GM19455 (cell line): Measurements from ENCODE around the gene SELPLG.

Experiments
- ATAC-seq: cut with Tn5 transposase; IDR thresholded peaks from one replicate; pipeline ENCODE4 v1.9.1; 2021; ENCODE audit not compliant: unreplicated experiment

SELPLG gene

DNA sequence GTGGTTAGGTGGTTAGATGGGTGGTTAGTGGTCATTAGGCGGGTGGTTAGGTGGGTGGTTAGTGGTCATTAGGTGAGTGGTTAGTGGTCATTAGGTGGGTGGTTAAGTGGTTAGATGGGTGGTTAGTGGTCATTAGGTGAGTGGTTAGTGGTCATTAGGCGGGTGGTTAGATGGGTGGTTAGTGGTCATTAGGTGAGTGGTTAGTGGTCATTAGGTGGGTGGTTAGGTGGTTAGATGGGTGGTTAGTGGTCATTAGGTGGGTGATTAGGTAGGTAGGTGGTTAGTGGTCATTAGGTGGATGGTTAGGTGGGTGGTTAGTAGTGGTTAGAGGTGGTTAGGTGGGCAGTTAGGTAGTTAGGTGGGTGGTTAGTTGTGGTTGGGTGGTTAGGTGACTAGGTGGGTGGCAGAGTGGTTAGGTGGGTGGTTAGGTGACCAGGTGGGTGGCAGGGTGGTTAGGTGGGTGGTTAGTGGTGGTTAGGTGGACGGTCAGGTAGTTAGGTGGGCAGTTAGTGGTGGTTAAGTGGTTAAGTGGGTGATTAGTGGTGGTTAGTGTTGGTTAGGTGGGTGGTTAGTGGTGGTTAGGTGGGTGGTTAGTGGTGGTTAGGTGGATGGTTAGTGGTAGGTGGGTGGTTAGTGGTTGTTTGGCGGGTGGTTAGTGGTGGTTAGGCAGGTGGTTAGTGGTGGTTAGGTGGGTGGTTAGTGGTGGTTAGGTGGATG is 27.8 kb downstream of the SELPLG start:
- ATAC-seq = no peak

GRCh38 chr12:108605000-108605689 is 28.5 kb downstream of the SELPLG start:
- no peak for ATAC-seq

DNA sequence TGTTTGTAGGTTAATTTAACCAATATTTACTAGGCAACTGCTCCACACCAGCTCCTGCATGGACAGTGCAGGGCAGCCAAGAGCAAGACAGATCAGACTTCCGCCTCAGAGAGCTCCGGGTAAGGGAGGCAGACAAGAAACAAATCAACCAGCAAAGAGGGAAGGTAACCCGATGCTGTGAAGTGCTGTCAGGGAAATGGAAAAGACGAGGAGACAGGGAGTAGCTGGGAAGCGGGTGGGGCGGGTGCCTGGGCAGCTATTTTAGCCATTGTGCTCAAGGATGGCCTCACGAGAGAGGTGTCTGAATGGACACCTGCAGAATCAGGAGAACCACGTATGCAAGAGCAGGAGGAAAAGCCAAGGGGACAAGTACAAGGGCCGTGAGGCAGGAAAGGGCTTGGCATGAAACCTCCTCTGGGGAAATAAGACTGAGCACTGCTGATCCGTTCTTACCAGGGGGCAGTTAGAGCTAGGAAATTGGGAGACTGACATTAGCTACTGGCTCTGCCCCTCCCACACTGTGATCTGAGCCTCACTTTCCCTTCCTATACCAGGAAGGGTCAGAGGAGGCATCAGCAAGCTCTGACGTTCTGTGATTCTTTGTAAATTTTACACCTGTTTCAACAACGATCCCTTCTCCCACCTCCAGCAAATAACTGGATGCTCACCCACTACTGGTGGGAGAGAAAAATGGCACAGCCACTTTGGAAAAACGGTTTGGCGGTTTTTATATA is 29.3 kb downstream of the SELPLG start:
- no peak for ATAC-seq

DNA sequence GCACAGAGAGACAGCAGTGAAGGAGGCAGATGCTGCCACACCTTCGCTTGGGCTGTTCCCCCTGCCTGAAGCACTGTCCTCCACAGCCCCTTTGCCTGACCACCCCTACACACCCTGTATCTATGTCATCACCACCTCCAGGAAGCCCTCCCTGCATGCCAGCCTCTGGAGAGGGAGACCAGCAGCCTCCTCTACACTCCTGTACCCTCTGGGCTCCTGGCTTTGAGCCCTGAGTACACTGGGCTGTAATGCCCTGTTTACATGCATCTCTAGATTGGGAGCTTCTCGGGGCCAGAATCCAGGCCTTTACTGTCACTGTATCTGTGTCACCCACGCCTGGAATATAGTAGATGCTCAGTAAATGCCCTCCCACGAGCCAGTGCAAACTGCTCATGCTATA is 30.0 kb downstream of the SELPLG start:
- ATAC-seq = no peak

DNA sequence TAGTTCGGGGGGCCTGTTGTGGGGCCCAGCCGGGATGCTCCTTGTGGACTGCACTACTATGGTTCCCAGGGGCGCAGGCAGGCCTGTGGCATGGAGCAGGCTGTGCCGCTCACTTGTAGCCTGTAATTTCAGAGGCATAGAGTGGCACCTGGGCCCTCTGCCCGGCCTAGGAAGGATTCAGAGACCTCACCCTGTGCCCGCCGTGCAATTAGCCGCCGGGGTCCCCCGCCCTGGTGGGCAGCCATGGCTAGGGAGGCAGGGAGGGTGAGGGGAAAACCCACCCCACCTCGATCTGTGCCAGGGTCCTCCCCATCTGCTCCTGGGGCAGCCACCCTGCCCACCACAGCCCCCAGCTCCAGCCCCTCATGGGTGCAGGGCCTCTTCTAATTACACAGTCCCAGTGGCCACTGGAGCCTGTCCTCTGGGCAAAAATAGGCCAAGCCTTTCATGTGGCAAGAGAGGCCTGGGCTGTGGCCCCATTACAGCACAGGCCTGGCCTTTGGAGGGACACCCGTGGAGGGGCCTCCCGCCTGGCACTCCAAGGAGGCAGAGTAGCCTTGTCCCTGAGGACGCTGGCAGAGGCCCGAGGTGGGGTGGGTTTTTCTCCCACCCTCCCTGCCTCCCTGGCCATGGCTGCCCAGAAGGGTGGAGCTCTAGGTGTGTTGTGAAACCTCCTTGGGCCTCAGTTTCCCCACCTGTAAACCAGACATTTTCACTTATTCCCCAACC is 30.6 kb downstream of the SELPLG start:
- no peak for ATAC-seq

GRCh38 chr12:108602209-108602705 is 31.4 kb downstream of the SELPLG start:
- ATAC-seq = no peak

DNA sequence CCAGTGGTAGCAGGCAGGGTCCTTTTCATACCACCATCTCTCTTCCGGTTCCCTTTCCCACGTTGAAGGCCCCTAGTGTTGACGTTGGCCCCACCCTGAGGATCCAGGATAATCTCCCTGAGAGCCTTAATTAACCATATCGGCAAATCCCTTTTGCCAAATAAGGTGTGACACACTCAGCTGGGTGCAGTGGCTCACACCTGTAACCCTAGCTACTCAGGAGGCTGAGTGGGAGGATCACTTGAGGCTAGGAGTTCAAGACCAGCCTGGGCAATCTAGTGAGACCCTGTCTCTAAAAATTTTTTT is 33.0 kb downstream of the SELPLG start:
- no peak for ATAC-seq

DNA sequence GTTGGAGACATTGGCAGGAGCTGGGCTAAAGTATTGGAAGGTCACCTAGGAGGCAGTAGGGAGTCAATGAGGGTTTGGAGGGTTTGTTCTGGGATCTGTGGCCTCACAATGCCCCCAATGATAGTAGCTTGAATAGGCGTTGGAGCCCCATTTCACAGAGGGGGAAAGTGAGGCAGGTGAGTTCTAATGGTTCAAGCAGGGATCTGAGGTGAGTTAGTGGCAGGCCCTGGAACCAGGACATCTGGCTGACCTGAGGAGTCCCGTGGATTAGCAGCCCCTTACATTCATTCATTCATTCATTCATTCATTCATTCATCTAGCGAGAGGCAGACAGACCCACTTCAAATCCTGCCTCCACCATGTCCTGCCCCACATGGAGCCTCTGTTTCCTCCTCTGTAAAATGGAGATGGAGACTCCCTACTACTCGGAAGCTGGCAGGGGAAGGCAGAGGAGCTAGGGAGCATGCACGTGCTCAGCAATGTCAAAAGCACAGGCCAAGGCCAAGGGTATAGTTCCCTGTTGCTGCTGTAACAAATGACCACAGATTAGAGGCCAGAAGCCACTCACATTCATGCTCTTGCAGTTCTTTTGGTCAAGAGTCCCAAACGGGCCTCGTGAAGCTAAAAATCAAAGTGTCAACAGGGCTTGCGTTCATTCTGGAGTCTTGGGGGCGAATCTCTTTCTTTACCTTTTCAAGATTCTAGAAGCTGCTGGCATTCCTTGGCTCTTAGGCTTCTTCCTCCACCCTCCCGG is 33.6 kb downstream of the SELPLG start:
- ATAC-seq = no peak

- ATAC-seq = no peak
Measured at GRCh38 chr12:108599541-108599940, 34.2 kb downstream of the SELPLG start.

- ATAC-seq = no peak
Measured at GRCh38 chr12:108598553-108599250, 35.0 kb downstream of the SELPLG start.

- no peak for ATAC-seq
Measured at GRCh38 chr12:108597559-108598471, 35.9 kb downstream of the SELPLG start, which contains the start of gene TMEM119. TMEM119 (minus strand) TSS chr12:108598084; CDS start chr12:108592383, 5,701 bp downstream.

GRCh38 chr12:108596854-108597558 is 36.7 kb downstream of the SELPLG start:
- no peak for ATAC-seq

DNA sequence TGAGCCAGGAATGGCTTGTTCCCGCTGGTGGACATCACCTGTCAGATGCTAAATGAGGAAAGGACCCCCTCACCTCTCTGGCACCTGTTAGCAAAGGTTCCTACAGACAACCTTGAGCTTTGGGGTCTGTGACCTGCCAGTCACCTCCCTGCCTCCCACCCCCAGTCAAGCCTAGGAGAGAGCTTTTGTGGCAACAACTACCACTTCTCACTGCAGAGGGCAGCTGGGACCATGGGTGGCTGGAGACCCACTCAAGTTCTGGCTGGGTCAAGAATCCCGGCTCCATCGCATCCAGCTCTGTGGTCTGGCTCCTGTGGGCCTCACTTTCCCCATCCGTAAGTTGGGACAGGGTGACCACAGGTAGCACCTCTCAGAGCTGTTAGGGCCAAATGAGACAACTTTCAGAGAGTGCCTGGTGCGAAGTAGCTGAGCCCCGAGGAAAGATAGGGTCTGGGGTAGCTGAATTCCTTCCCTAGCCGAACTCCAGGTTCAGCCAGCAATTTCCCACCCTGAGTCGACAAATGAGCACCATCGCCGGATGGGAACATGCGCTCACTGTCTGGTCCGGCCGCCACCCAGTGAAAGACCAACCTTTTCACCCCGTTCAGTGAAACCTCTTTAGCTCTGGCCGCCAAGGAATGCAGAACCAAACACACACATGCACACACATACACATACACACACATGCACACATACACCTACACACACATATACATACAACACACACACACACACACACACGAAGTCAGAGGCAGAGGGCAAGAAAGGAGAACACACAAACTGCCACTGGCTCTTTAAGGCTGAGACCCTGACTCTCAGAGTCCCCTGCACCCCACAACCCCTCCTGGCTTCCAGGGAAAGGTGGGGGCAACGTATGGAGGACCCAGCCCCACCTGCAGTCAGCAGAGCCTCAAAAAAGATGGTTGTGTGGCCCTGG is 37.7 kb downstream of the SELPLG start:
- ATAC-seq = no peak

- ATAC-seq = no peak
Measured at GRCh38 chr12:108594960-108595710, 38.6 kb downstream of the SELPLG start.

DNA sequence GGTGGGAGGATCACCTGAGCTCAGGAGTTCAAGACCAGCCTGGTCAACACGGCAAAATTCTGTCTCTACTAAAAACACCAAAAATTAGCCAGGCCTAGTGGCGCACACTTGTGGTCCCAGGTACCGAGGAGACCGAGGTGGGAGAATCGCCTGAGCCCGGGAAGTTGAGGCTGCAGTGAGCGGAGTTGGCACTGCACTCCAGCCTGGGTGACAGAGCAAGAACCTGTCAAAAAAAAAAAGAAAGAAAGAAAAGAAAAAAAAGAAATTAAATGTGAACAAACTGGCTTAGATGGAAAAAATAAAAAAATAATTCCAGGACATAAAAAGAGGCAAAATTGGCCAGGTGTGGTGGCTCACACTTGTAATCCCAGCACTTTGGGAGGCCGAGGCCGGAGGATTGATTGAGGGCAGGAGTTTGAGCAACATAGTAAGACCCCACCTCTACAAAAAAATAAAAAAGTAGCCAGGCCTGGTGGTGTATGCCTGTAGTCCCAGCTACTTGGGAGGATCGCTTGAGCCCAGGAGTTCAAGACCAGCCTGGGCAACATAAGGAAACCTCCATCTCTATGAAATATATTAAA is 39.3 kb downstream of the SELPLG start:
- no peak for ATAC-seq
